ENCODE data around the gene FOXE3.

- no peak for TF ChIP-seq YY1 (IDR thresholded peaks at IDR 0.05; ENCODE audit: insufficient read depth, insufficient read length)
- no peak for TF ChIP-seq SUZ12 (IDR thresholded peaks at IDR 0.05; ENCODE audit: extremely low read depth, insufficient read depth, insufficient read length)
- no peak for TF ChIP-seq ZNF274 (IDR thresholded peaks at IDR 0.05; ENCODE audit: low read depth, low read length)
These were observed 10.4 kb upstream of the FOXE3 start for GRCh38 chr1:47405697-47406096.
